GM21423 (cell line): ENCODE measurements around the gene DIAPH3.

Source experiments
- ATAC-seq: cut with Tn5 transposase; IDR thresholded peaks from one replicate; pipeline ENCODE4 v1.9.1; 2021; ENCODE audit warnings: mild to moderate bottlenecking, moderate library complexity; ENCODE audit not compliant: unreplicated experiment

DIAPH3 gene

GRCh38 chr13:59790626-59791025, 373.1 kb downstream of the DIAPH3 start:
- ATAC-seq = no peak

- no peak for ATAC-seq
Observed at GRCh38 chr13:59789558-59789957, 374.2 kb downstream of the DIAPH3 start.

- no peak for ATAC-seq
Observed at GRCh38 chr13:59787679-59788078, 376.0 kb downstream of the DIAPH3 start.

DNA sequence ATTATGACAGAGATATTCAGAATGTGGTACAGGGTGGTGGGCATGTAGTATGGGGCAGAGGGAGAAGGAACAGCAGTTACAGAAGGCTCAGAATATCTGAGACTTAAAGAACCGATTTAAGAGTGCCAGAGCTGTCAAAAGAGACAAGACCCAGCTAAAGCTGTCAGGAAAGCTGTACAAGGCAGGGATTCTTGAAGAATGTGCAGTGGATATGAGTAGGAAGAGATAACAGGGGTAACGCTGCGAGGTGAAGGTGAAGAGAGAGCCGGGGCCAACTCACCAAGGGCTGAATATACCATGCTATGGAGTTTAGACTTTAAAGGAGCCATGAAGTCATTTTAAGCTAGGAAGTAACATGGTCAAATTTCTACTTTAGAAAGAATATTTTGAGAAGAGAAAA, 381.0 kb downstream of the DIAPH3 start:
- ATAC-seq = no peak

- no peak for ATAC-seq
Observed at GRCh38 chr13:59780058-59780457, 383.7 kb downstream of the DIAPH3 start.

- ATAC-seq = no peak
Observed at GRCh38 chr13:59776924-59777690, 386.6 kb downstream of the DIAPH3 start.

- ATAC-seq = no peak
Observed at GRCh38 chr13:59774491-59774971, 389.2 kb downstream of the DIAPH3 start.

- no peak for ATAC-seq
Observed at GRCh38 chr13:59771272-59771671, 392.5 kb downstream of the DIAPH3 start.

DNA sequence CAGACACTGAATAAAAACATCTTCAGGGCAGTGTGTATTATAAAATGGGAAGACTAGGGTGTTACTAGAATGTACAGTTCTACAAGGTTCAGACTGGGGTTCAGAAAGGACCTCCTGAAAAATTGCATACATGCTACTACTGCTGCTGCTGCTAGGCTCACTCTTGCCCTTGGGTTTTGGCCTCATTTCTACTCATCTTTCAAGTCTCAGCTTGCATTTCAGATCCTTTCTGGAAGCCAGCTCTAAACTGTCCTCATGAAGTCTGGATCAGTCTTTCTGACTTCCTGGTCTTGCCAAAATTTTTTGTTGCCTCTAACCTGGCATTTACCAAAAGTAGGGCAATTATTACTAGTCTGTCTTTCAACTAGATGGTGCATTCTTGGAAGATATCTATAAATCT, 393.3 kb downstream of the DIAPH3 start:
- ATAC-seq = no peak

DNA sequence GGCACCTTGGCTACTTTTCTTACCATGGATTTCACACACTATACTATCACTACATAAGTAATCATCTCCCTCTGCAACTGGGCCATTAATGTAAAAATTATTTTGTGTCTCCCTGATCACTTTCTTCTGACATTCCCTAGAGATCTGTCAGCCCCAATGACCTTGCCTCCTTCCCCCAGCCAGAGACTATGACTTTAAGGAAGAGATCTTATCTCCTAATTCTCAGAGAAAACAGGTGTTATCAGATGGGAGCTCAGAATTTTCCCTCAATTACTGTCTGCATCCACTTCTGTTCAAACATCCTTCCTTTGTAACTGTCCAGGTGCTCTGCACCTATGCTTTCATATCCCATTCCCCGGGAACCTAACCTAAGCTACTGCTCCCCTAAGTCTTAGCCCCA, 397.5 kb downstream of the DIAPH3 start:
- no peak for ATAC-seq

DNA sequence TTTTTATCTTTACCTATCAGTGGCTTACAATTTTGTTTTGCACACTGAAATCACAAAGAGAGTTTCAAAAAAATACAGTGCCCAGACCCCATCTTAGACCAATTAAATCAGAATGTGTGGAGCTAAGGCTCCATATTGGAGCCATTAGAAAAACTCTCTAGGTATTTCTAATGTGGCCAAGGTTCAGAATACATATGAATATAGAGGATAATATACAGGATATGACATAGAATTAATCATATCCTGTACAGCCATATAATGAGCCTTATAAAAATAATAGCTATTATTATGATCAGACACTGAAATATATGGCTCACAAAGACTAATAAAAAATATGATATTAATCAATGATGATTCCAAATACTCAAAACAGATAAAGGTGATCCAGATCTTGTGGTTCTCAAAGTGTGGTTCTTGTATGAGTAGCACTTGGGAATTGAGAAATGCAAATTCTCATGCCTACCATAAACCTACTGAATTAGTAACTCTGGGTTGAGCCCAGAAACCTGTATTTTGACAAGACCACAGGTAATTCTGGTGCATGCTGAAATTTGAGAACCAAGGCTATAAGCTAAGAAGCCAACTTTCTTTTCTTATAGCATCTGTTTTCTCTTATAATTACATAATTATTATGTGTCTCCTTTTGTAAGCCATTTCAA, 408.0 kb downstream of the DIAPH3 start:
- peak; percentile 55 for ATAC-seq

DNA sequence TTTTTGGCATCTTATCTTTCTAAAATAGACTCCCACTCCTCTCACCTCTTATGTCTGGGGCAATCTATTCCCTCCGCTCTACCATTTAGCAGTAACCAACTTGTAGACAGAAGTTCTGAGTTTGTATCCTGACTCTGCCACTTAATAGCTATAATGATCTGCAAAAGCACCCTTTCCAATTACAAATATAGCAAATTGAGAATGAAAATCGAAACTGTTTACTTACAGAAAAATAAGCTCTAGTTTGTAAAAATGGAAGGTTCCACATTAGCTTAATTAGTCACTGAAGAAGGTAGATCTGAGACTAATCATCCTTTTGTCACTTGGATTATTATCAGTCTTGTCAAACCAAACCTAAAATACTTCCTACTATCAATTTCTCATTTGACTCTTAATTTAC, 409.3 kb downstream of the DIAPH3 start:
- ATAC-seq = no peak

DNA sequence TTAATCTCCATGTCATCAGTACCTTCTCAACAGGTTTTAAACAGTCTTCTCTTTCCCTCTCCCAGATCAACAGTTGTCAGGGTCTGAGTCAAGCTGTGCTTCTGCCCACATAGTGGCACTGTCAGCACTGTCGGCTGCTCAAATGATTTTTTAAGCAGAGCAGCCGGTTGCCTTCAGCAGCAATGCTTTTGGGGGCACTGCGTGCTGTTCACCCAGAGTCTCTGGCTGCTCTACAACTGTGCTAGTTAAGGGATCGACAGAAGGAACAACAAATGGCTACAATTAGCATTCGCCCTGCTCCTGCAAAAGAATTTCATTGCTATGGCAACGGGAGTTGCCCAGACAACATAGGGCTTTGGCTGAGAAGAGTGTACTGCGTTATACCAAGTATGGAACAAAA, 412.9 kb downstream of the DIAPH3 start:
- no peak for ATAC-seq

GRCh38 chr13:59748046-59748445, 415.7 kb downstream of the DIAPH3 start:
- ATAC-seq = no peak

DNA sequence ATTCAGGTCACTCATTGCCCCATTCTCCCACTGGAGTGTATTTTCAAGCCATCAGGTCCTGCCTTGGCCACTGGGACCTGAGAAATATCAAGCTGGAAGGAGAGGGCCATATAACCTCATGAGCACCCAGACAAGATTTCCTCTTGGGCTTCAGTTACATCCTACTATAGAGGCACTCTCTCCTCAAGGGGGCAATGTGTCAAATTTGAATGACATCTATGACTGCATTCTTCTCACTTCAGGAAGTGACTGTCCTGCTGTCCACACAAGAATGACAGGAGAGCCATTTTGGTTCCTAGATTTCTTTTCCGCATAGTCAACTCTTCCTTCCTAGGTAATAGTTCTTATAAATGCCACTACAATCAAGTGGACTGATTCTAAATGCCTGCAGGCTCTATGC, 416.2 kb downstream of the DIAPH3 start:
- ATAC-seq = no peak

- no peak for ATAC-seq
Observed at GRCh38 chr13:59746291-59746962, 417.3 kb downstream of the DIAPH3 start.

DNA sequence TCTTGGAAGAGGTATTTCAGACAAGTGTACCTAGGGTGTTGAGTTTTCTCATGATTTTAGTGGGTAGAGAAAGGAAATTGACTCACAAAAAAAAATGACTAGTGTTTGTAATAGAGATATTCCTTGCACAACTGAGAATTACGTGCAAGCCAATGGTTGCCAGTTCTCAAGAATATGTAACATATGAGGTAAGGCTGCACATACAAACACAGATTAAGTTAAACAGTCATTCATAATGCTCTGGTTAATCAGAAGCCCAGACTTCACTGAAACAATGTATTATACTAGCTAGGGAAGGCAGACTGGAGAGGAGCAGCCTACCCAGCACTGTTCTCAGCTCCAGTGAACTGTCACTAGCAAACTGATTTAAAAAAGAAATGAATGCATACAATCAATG, 418.3 kb downstream of the DIAPH3 start:
- peak; percentile 63 for ATAC-seq

DNA sequence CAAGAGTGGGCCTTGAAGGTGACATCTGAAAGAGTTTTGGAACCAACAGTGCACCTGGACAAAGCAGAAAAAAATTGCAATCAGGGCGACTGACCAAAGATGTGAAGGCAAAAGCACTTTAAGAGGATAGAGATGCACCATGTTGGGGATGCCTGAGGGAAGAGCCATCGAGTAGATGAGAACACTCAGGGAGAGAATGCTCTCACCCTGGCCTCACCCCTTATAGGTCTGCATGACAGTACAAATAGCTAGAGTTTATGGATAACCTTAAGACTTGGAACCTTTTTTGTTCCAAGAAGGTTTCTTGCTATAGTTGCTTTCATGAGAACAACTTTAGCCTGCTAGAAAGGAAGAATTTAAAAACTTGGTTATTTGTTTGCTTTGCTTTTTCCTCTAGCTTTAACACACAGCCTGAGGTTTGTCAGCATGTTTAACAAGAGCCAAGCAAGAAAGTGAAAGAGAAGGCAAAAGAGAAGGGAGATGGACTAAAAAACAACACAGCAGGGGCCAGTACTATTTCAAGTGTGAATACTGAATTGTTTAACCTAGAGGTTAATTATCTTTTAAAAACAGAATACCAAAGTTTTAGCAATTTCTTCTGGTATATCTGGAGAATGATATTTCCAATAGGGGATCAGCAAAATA, 418.9 kb downstream of the DIAPH3 start:
- ATAC-seq = peak; percentile 73

- ATAC-seq = no peak
Observed at GRCh38 chr13:59743195-59743594, 420.5 kb downstream of the DIAPH3 start.

- no peak for ATAC-seq
Observed at GRCh38 chr13:59742467-59742866, 421.3 kb downstream of the DIAPH3 start.

GRCh38 chr13:59738921-59739320, 424.8 kb downstream of the DIAPH3 start:
- ATAC-seq = no peak
